ENCODE data around the gene GPN2. TPM values are rescaled to one million over a fixed set of nuclear protein-coding genes. Genes with fewer than 3 reads are reported as not detected.

Gene GPN2
- total and polyA plus RNA-seq, 2 donors (not counting 3 experiments of a cell fraction or from before 2014, with no cell fraction given): 21.9 to 37.4 TPM

GRCh38 chr1:26922901-26923300, 32.8 kb upstream of the GPN2 start:
- H3K36me3 ChIP-seq (ENCODE audit: control insufficient read depth in 2 of 2, extremely low read depth in 1 of 2, insufficient read depth in 2 of 2, low read length in 2 of 2): peaks cover 11 to 12% of the 10 kb centered on the region in 2 experiments
- POLR2A ChIA-PET: no interaction called here

More at GRCh38 chr1:26922901-26923300, 32.8 kb upstream of the GPN2 start:
- intact Hi-C loops (cut with micrococcal nuclease) (no loop called here), dilution Hi-C loops (cut with MboI; ENCODE audit: extremely low pct_ligation_motif_present, low sequenced_read_pairs) (no loop called here)
- H3K79me2 ChIP-seq (ENCODE audit: control insufficient read depth, insufficient read depth, low read length): peaks cover 53% of the 10 kb centered on the region
- H3K9ac ChIP-seq (replicated peaks; ENCODE audit: extremely low read depth, insufficient read depth, low read length): peak overlapping the region; percentile 81
- peak overlapping the region; percentile 71 for H3K27ac ChIP-seq (ENCODE audit: insufficient read depth, low read depth, low read length)
- TF ChIP-seq MYC (IDR thresholded peaks at IDR 0.05; ENCODE audit: low read depth, low read length) (no peak), POLR2AphosphoS5 (IDR thresholded peaks at IDR 0.05; ENCODE audit: insufficient read depth, low read depth, low read length) (no peak), JUN (IDR thresholded peaks at IDR 0.05; ENCODE audit: borderline replicate concordance, insufficient read depth, insufficient read length, low read depth) (no peak), EZH2 (IDR thresholded peaks at IDR 0.05; ENCODE audit: borderline replicate concordance, low read depth, low read length, severe bottlenecking) (no peak), POLR2A (IDR thresholded peaks at IDR 0.05; ENCODE audit: low read depth, low read length) (no peak), GATA2 (IDR thresholded peaks at IDR 0.05; ENCODE audit: insufficient read depth, insufficient read length, low read depth, low read length) (no peak), FOS (IDR thresholded peaks at IDR 0.05; ENCODE audit: borderline replicate concordance, insufficient read depth, low read length) (no peak)
- TF ChIP-seq, protein P1, sequence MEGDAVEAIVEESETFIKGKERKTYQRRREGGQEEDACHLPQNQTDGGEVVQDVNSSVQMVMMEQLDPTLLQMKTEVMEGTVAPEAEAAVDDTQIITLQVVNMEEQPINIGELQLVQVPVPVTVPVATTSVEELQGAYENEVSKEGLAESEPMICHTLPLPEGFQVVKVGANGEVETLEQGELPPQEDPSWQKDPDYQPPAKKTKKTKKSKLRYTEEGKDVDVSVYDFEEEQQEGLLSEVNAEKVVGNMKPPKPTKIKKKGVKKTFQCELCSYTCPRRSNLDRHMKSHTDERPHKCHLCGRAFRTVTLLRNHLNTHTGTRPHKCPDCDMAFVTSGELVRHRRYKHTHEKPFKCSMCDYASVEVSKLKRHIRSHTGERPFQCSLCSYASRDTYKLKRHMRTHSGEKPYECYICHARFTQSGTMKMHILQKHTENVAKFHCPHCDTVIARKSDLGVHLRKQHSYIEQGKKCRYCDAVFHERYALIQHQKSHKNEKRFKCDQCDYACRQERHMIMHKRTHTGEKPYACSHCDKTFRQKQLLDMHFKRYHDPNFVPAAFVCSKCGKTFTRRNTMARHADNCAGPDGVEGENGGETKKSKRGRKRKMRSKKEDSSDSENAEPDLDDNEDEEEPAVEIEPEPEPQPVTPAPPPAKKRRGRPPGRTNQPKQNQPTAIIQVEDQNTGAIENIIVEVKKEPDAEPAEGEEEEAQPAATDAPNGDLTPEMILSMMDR (IDR thresholded peaks at IDR 0.05; ENCODE audit: extremely low read depth in 1 of 2, insufficient read depth in 1 of 2, low read depth in 1 of 2, low read length in 2 of 2): no peak
- TF ChIP-seq, protein P2, sequence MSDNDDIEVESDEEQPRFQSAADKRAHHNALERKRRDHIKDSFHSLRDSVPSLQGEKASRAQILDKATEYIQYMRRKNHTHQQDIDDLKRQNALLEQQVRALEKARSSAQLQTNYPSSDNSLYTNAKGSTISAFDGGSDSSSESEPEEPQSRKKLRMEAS (IDR thresholded peaks at IDR 0.05; ENCODE audit: insufficient read depth, insufficient read length): no peak
- peak; percentile 38 for FAIRE-seq
- H4K20me1 ChIP-seq (replicated peaks; ENCODE audit: control insufficient read depth, extremely low read depth, insufficient read depth, low read length): no peaks in the 10 kb centered on the region
- no peaks in the 10 kb centered on the region for H3K27me3 ChIP-seq (ENCODE audit: control insufficient read depth in 2 of 2, insufficient read depth in 2 of 2, low read length in 2 of 2)
- H3K4me1 ChIP-seq (ENCODE audit: control insufficient read depth, extremely low read depth, insufficient read depth, low read length): peaks cover 26% of the 10 kb centered on the region
- CTCF ChIA-PET: interaction anchor here (1.2 kb wide), 1 partner anchor 25 kb away, joined by 3 read pairs; no protein-coding TSS in a partner anchor
- peak overlapping the region; percentile 80 for H3K4me2 ChIP-seq (ENCODE audit: insufficient read depth, low read length)
- peak overlapping the region in 2 of 3 experiments; percentile 49 to 74 for H3K4me3 ChIP-seq (replicated peaks in 1 of 3; ENCODE audit: insufficient read depth in 1 of 3, low read depth in 1 of 3, low read length in 3 of 3)
- no peaks in the 10 kb centered on the region for H3K9me3 ChIP-seq (replicated peaks; ENCODE audit: control insufficient read depth, insufficient read depth, low read length)
- H3K9me1 ChIP-seq (replicated peaks; ENCODE audit: control insufficient read depth, extremely low read depth, insufficient read depth, low read length): no peaks in the 10 kb centered on the region
- H2AFZ ChIP-seq (ENCODE audit: low read depth, low read length): no peak overlapping the region
- DNase-seq (ENCODE audit: low read depth, low spot score): no peak
- no TSS peak for BruUV-seq (replicated peaks)

Data from endothelial cell of umbilical vein (primary cell).